RWPE2 (cell line): ENCODE measurements around the gene TUBB4A.
A peak's percentile ranks its signal among the peaks of the same experiment; 100 is the strongest.

Experiments used
- ATAC-seq: fragments of 200-7000 bp; cut with Tn5 transposase; 3 replicates; pipeline ENCODE4 v1.9.1; 2021; ENCODE audit warnings: low read depth
- DNase-seq: peaks from one replicate; pipeline ENCODE4 v3.0.0-alpha.2; 2020; ENCODE audit warnings: low spot score
- H3K27ac ChIP-seq: fragments of 450-650 bp; 2 replicates; pipeline ENCODE4 v1.5.1; 2017; ENCODE audit warnings: mild to moderate bottlenecking; ENCODE audit not compliant: poor library complexity, severe bottlenecking
- H3K27me3 ChIP-seq: fragments of 250-450 bp; sonication (Bioruptor Pico); 2 replicates; pipeline ENCODE4 v1.5.1; 2021; ENCODE audit warnings: mild to moderate bottlenecking, moderate library complexity; ENCODE audit not compliant: insufficient read depth, poor library complexity, severe bottlenecking
- H3K36me3 ChIP-seq: fragments of 250-450 bp; sonication (Bioruptor Pico); 2 replicates; pipeline ENCODE4 v1.5.1; 2020; ENCODE audit warnings: low read depth, mild to moderate bottlenecking, moderate library complexity
- H3K4me1 ChIP-seq: fragments of 250-450 bp; sonication (Bioruptor Pico); 2 replicates; pipeline ENCODE4 v1.5.1; 2021; ENCODE audit warnings: mild to moderate bottlenecking, moderate library complexity; ENCODE audit not compliant: insufficient read depth, poor library complexity, severe bottlenecking
- H3K4me3 ChIP-seq: fragments of 250-450 bp; sonication (Bioruptor Pico); 2 replicates; pipeline ENCODE4 v1.5.1; 2021; ENCODE audit warnings: mild to moderate bottlenecking, moderate library complexity; ENCODE audit not compliant: severe bottlenecking
- H3K9me3 ChIP-seq: fragments of 250-450 bp; sonication (Bioruptor Pico); 2 replicates; pipeline ENCODE4 v1.5.1; 2021; ENCODE audit warnings: mild to moderate bottlenecking, moderate library complexity; ENCODE audit not compliant: severe bottlenecking
- TF ChIP-seq, protein P1 (sequence below): fragments of 450-650 bp; IDR thresholded peaks from one replicate; pipeline ENCODE4 v1.5.1; 2017; ENCODE audit warnings: mild to moderate bottlenecking, moderate library complexity; ENCODE audit not compliant: poor library complexity, severe bottlenecking

TUBB4A gene

GRCh38 chr19:6475321-6476108 lies 26.6 kb downstream of the TUBB4A start:
- TF ChIP-seq, protein P1, sequence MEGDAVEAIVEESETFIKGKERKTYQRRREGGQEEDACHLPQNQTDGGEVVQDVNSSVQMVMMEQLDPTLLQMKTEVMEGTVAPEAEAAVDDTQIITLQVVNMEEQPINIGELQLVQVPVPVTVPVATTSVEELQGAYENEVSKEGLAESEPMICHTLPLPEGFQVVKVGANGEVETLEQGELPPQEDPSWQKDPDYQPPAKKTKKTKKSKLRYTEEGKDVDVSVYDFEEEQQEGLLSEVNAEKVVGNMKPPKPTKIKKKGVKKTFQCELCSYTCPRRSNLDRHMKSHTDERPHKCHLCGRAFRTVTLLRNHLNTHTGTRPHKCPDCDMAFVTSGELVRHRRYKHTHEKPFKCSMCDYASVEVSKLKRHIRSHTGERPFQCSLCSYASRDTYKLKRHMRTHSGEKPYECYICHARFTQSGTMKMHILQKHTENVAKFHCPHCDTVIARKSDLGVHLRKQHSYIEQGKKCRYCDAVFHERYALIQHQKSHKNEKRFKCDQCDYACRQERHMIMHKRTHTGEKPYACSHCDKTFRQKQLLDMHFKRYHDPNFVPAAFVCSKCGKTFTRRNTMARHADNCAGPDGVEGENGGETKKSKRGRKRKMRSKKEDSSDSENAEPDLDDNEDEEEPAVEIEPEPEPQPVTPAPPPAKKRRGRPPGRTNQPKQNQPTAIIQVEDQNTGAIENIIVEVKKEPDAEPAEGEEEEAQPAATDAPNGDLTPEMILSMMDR: no peak
- no peaks in the 10 kb centered on the region for H3K27me3 ChIP-seq

GRCh38 chr19:6473647-6474046 lies 28.5 kb downstream of the TUBB4A start:
- Histone ChIP-seq H3K4me1 (no peaks in the 10 kb centered on the region), H3K36me3 (no peaks in the 10 kb centered on the region), H3K4me3 (no peak overlapping the region), H3K27me3 (no peaks in the 10 kb centered on the region), H3K27ac (no peak overlapping the region), H3K9me3 (no peaks in the 10 kb centered on the region)
- TF ChIP-seq, protein P1: no peak
- no peak for ATAC-seq
- no peak for DNase-seq

More at GRCh38 chr19:6475321-6476108, 26.6 kb downstream of the TUBB4A start:
- ATAC-seq (peak; percentile 3; the same call in 1 of the 3 replicates), DNase-seq (no peak)
- Histone ChIP-seq H3K4me3 (peak overlapping the region; percentile 25), H3K9me3 (no peaks in the 10 kb centered on the region), H3K36me3 (no peaks in the 10 kb centered on the region), H3K4me1 (no peaks in the 10 kb centered on the region), H3K27ac (no peak overlapping the region)

- Histone ChIP-seq H3K4me3 (no peak overlapping the region), H3K27me3 (no peaks in the 10 kb centered on the region), H3K9me3 (no peaks in the 10 kb centered on the region), H3K27ac (no peak overlapping the region), H3K4me1 (no peaks in the 10 kb centered on the region), H3K36me3 (no peaks in the 10 kb centered on the region)
- TF ChIP-seq, protein P1: no peak
- no peak for ATAC-seq
- no peak for DNase-seq
Observed at GRCh38 chr19:6472713-6473112, 29.4 kb downstream of the TUBB4A start.

DNA sequence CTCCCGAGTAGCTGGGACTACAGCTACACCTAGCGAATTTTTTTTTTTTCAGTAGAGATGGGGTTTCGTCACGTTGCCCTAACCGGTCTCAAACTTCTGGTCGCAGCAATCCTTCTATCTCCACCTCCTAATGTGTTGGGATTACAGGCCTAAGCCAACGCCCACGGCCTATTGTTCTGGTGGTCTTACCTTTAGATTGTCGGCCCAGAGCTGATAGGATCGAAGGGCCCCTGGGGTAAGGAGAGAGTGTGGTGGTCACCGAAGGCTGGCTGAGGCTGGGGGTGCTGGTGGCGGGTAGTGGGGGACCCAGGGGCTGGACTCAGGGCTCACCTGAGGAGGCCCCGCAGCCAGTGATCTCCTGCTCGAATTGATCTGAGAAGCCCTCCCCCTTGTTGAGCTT lies 31.0 kb downstream of the TUBB4A start:
- Histone ChIP-seq H3K4me3 (no peak overlapping the region), H3K27ac (no peak overlapping the region), H3K4me1 (no peaks in the 10 kb centered on the region), H3K36me3 (no peaks in the 10 kb centered on the region), H3K27me3 (no peaks in the 10 kb centered on the region), H3K9me3 (no peaks in the 10 kb centered on the region)
- DNase-seq: no peak
- ATAC-seq: no peak
- TF ChIP-seq, protein P1: no peak

DNA sequence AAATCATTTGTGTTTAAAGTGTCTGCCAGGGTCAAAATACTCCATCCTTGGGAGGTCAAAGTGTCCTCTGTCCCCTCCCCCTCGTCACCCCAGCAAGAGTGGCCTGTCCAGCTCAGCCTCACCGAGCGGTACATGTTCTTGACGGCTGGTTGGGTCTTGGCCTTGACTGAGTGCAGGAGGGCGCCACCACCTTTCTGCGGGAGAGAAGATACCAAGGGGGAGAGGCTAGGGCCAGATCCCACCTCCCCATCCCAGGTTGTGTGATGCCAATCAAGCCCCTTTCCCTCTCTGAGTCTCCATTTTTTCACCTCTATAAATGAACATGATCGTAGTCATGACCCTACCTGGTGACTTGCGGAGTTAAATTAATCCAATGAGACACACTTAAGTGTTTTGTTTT lies 31.9 kb downstream of the TUBB4A start:
- ATAC-seq (no peak), DNase-seq (no peak)
- no peak overlapping the region for H3K27ac ChIP-seq
- no peaks in the 10 kb centered on the region for H3K9me3 ChIP-seq
- H3K4me1 ChIP-seq: no peaks in the 10 kb centered on the region
- no peaks in the 10 kb centered on the region for H3K36me3 ChIP-seq
- no peak overlapping the region for H3K4me3 ChIP-seq
- TF ChIP-seq, protein P1: no peak
- no peaks in the 10 kb centered on the region for H3K27me3 ChIP-seq
